OCI-LY7 (cell line): ENCODE measurements around the gene AFF3. TPM values are rescaled to one million over a fixed set of nuclear protein-coding genes. Genes with fewer than 3 reads are reported as not detected.

ENCODE experiments used
- BruUV-seq: library from RNA; stranded (reverse); fragments of 400-500 nt; replicated peaks from 2 replicates; lab custom pipeline; 2021; lab: Mats Ljungman, UMichigan
- CTCF ChIA-PET: fragments of 300-600 bp; sonication (Branson Sonifier 250); formaldehyde crosslinking; loops from one replicate; lab custom pipeline; 2022; ENCODE audit warnings: antibody characterized with exemption; ENCODE audit not compliant: unreplicated experiment; lab: Charles Lee
- POLR2A ChIA-PET: fragments of 300-600 bp; sonication (Branson Sonifier 250); formaldehyde crosslinking; loops from one replicate; lab custom pipeline; 2022; ENCODE audit warnings: antibody characterized with exemption; lab: Charles Lee
- DNase-seq: peaks from one replicate; pipeline ENCODE4 v3.0.0-alpha.2; 2015; ENCODE audit warnings: low spot score
- H2AFZ ChIP-seq: fragments of 200-600 bp; sonication (generic), shearing (Covaris generic); 2 replicates; pipeline ENCODE4 v1.6.1; 2014; ENCODE audit warnings: mild to moderate bottlenecking, antibody characterized with exemption, low read length, moderate library complexity
- H3K27ac ChIP-seq: fragments of 200-600 bp; sonication (generic); 2 replicates; pipeline ENCODE4 v1.5.1; 2014; ENCODE audit warnings: mixed run types, low read depth, mild to moderate bottlenecking, moderate library complexity, low read length, inconsistent platforms; ENCODE audit not compliant: poor library complexity, severe bottlenecking
- H3K36me3 ChIP-seq: fragments of 200-600 bp; sonication (generic); 2 replicates; pipeline ENCODE4 v1.6.1; 2014; ENCODE audit warnings: mild to moderate bottlenecking, antibody characterized with exemption, low read length, moderate library complexity, mixed read lengths; ENCODE audit not compliant: insufficient read depth
- H3K4me1 ChIP-seq: fragments of 200-600 bp; sonication (generic); 2 replicates; pipeline ENCODE4 v1.5.1; 2014; ENCODE audit warnings: mild to moderate bottlenecking, low read length; ENCODE audit not compliant: insufficient read depth, poor library complexity, severe bottlenecking
- H3K4me2 ChIP-seq: fragments of 200-600 bp; sonication (generic); 2 replicates; pipeline ENCODE4 v1.6.1; 2014; ENCODE audit warnings: mild to moderate bottlenecking, low read length
- H3K4me3 ChIP-seq: fragments of 200-600 bp; sonication (generic); 2 replicates; pipeline ENCODE4 v1.5.1; 2014; ENCODE audit warnings: mild to moderate bottlenecking, low read depth, low read length; ENCODE audit not compliant: poor library complexity, severe bottlenecking
- H3K79me2 ChIP-seq: fragments of 200-600 bp; sonication (generic); 2 replicates; pipeline ENCODE4 v1.6.1; 2016; ENCODE audit warnings: low read depth, mild to moderate bottlenecking, low read length, moderate library complexity, mixed read lengths; ENCODE audit not compliant: insufficient read depth
- H3K9me2 ChIP-seq: fragments of 200-600 bp; sonication (generic); 2 replicates; pipeline ENCODE4 v1.6.1; 2016; ENCODE audit warnings: mild to moderate bottlenecking, low read length, mixed read lengths; ENCODE audit not compliant: insufficient read depth
- H3K9me3 ChIP-seq: fragments of 200-600 bp; sonication (generic); 2 replicates; pipeline ENCODE4 v1.6.1; 2014; ENCODE audit warnings: mild to moderate bottlenecking, mixed run types, low read length, mixed read lengths
- H4K20me1 ChIP-seq: fragments of 200-600 bp; sonication (generic); 2 replicates; pipeline ENCODE4 v1.6.1; 2014; ENCODE audit warnings: mild to moderate bottlenecking, antibody characterized with exemption, low read length, moderate library complexity, mixed read lengths; ENCODE audit not compliant: insufficient read depth
- CTCF ChIP-seq: fragments of 200-600 bp; sonication (generic); conservative IDR thresholded peaks from 2 replicates; pipeline ENCODE4 v1.5.1; 2014; ENCODE audit warnings: mild to moderate bottlenecking, antibody characterized with exemption, low read length, moderate library complexity, mixed read lengths
- EZH2phosphoT487 ChIP-seq: fragments of 200-600 bp; sonication (generic); IDR thresholded peaks from 2 replicates; pipeline ENCODE4 v1.6.1; 2018; ENCODE audit warnings: low read depth, borderline replicate concordance, mild to moderate bottlenecking, mixed run types, antibody characterized with exemption, low read length, moderate library complexity, mixed read lengths
- intact Hi-C: fragments of 100-400 bp; cut with micrococcal nuclease; formaldehyde crosslinking; loops from one replicate; pipeline ENCODE4 v1.10.0; 2022; ENCODE audit not compliant: unreplicated experiment
- total RNA-seq, 2 experiments: library from RNA; depleted of rRNA in 1 of 2; stranded (reverse); fragments of >200 nt in 1 of 2; shearing (Covaris generic) in 1 of 2; gene quantifications; 2 replicates each; pipeline ENCODE4 v1.2.3, GENCODE V29; 2014 to 2022

AFF3 gene
- total RNA-seq, 2 experiments from 2014 or later: 131 to 133 TPM

GRCh38 chr2:100041946-100042345, 100.4 kb downstream of the AFF3 start:
- POLR2A ChIA-PET: interaction anchor here (1.0 to 1.6 kb wide), 2 partner anchors 10 to 28 kb away, joined by 3 to 6 read pairs; no protein-coding TSS in a partner anchor
- Histone ChIP-seq H3K27ac (no peak overlapping the region), H3K4me1 (no peaks in the 10 kb centered on the region), H3K9me2 (no peaks in the 10 kb centered on the region), H2AFZ (no peak overlapping the region), H3K4me3 (no peak overlapping the region), H3K4me2 (no peak overlapping the region), H3K79me2 (peaks cover 2% of the 10 kb centered on the region; the same call in 1 of the 2 replicates), H3K9me3 (no peaks in the 10 kb centered on the region), H4K20me1 (peaks cover under 1% of the 10 kb centered on the region; the same call in 1 of the 2 replicates), H3K36me3 (peaks cover 60% of the 10 kb centered on the region)
- DNase-seq: no peak
- no peak for TF ChIP-seq CTCF
- no peak for TF ChIP-seq EZH2phosphoT487
- CTCF ChIA-PET: no interaction called here
- intact Hi-C loops: no loop called here
- BruUV-seq: no TSS peak

GRCh38 chr2:100041385-100041784, 101.0 kb downstream of the AFF3 start:
- no peaks in the 10 kb centered on the region for H3K4me1 ChIP-seq
- CTCF ChIA-PET: no interaction called here
- no peak overlapping the region for H3K4me2 ChIP-seq
- no peak overlapping the region for H3K4me3 ChIP-seq
- no TSS peak for BruUV-seq
- no peak overlapping the region for H3K27ac ChIP-seq
- no peaks in the 10 kb centered on the region for H3K9me3 ChIP-seq
- TF ChIP-seq CTCF (no peak), EZH2phosphoT487 (no peak)
- no peak overlapping the region for H2AFZ ChIP-seq
- DNase-seq: no peak
- POLR2A ChIA-PET: interaction anchor here (1.0 to 1.6 kb wide), 2 partner anchors 10 to 28 kb away, joined by 3 to 6 read pairs; no protein-coding TSS in a partner anchor
- H3K79me2 ChIP-seq: peaks cover 6% of the 10 kb centered on the region; the same call in 1 of the 2 replicates
- intact Hi-C loops: no loop called here
- no peaks in the 10 kb centered on the region for H3K9me2 ChIP-seq
- H3K36me3 ChIP-seq: peaks cover 61% of the 10 kb centered on the region
- peaks cover 6% of the 10 kb centered on the region; the same call in 1 of the 2 replicates for H4K20me1 ChIP-seq

GRCh38 chr2:100040906-100041305, 101.5 kb downstream of the AFF3 start:
- ChIA-PET POLR2A (interaction anchor here (1.6 kb wide), 1 partner anchor 9 kb away, joined by 6 read pairs; no protein-coding TSS in a partner anchor), CTCF (no interaction called here)
- Histone ChIP-seq H3K4me1 (no peaks in the 10 kb centered on the region), H3K9me2 (no peaks in the 10 kb centered on the region), H4K20me1 (peaks cover 6% of the 10 kb centered on the region; the same call in 1 of the 2 replicates), H3K36me3 (peaks cover 56% of the 10 kb centered on the region), H2AFZ (no peak overlapping the region), H3K79me2 (peaks cover 6% of the 10 kb centered on the region; the same call in 1 of the 2 replicates), H3K4me3 (no peak overlapping the region), H3K27ac (no peak overlapping the region), H3K9me3 (no peaks in the 10 kb centered on the region), H3K4me2 (no peak overlapping the region)
- TF ChIP-seq EZH2phosphoT487: no peak
- no peak for TF ChIP-seq CTCF
- no TSS peak for BruUV-seq
- no peak for DNase-seq
- intact Hi-C loops: no loop called here
